Measurements from ENCODE around the gene SPOPL.

DNA sequence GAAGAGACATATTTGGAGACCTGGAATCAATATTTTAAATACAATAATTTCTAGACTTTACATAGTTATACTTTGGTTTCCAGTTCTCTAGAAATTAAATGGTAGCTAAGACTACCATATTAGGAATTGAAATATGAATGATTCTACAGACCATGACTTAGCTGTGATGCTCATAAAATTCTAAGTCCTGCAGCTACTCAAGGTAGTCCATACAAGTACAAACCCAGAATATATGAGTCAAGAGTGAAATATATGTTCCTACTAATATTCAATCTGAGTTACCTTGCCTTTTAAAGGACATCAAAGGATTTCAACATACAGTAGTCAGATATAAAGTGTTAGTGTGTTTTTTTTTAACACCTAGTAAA lies 10.1 kb upstream of the SPOPL start:
- TF ChIP-seq EGR1 (IDR thresholded peaks at IDR 0.05; ENCODE audit: low read depth in 2 of 2) (no peak), CTCF (IDR thresholded peaks at IDR 0.05; ENCODE audit: low read depth, low read length, missing input control) (no peak), YY1 (IDR thresholded peaks at IDR 0.05) (no peak), TAF1 (conservative IDR thresholded peaks at IDR 0.05) (no peak), HNF4G (IDR thresholded peaks at IDR 0.05) (no peak), ATF3 (IDR thresholded peaks at IDR 0.05) (no peak), RAD21 (IDR thresholded peaks at IDR 0.05) (no peak), REST (IDR thresholded peaks at IDR 0.05) (no peak), GABPA (IDR thresholded peaks at IDR 0.05 in 1 of 2, conservative IDR thresholded peaks at IDR 0.05 in 1 of 2) (no peak), JUND (IDR thresholded peaks at IDR 0.05) (no peak)
- TF ChIP-seq, protein P1, sequence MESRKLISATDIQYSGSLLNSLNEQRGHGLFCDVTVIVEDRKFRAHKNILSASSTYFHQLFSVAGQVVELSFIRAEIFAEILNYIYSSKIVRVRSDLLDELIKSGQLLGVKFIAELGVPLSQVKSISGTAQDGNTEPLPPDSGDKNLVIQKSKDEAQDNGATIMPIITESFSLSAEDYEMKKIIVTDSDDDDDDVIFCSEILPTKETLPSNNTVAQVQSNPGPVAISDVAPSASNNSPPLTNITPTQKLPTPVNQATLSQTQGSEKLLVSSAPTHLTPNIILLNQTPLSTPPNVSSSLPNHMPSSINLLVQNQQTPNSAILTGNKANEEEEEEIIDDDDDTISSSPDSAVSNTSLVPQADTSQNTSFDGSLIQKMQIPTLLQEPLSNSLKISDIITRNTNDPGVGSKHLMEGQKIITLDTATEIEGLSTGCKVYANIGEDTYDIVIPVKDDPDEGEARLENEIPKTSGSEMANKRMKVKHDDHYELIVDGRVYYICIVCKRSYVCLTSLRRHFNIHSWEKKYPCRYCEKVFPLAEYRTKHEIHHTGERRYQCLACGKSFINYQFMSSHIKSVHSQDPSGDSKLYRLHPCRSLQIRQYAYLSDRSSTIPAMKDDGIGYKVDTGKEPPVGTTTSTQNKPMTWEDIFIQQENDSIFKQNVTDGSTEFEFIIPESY (IDR thresholded peaks at IDR 0.05), result no peak

All from liver (tissue), 3 donors.